K562 (cell line): ENCODE results near the gene ETDC. TPM values are rescaled to one million over a fixed set of nuclear protein-coding genes. Genes with fewer than 3 reads are reported as not detected.
"Not testable (repeated sequence)": the region's sequence is repeated elsewhere in the genome, so short reads cannot be mapped to it uniquely, and the experiment has no call there.

Experiments used
- ATAC-seq: fragments of 200-7000 bp; cut with Tn5 transposase; 3 replicates; pipeline ENCODE4 v1.9.1; 2020; ENCODE audit warnings: moderate library complexity
- BruUV-seq: library from RNA; stranded (reverse); fragments of 400-500 nt; replicated peaks from 2 replicates; lab custom pipeline; 2021; lab: Mats Ljungman, UMichigan
- CTCF ChIA-PET: fragments of 300-600 bp; formaldehyde crosslinking; extraction: SDS; loops from one replicate; lab custom pipeline; 2021; ENCODE audit warnings: low intra/inter-chr PET ratio; lab: Yijun Ruan, JAX
- POLR2A ChIA-PET: fragments of 300-600, 350-650 bp; sonication (Branson Sonifier 250); formaldehyde crosslinking; extraction: SDS; loops from one replicate; lab custom pipeline; 2021; ENCODE audit warnings: antibody characterized with exemption, inconsistent platforms; lab: Yijun Ruan, JAX
- DNase-seq, 4 experiments: peaks; one replicate each; pipeline versions ENCODE4 v3.0.0 to v3.0.0-alpha.2; 2011 to 2018; ENCODE audit warnings: low spot score in 3 of 4, mixed read lengths in 3 of 4; ENCODE audit errors: extremely low read depth in 1 of 4
- FAIRE-seq: peaks from 2 replicates; lab custom pipeline; 2011; peaks lifted over from hg19 to GRCh38; lab: Jason Lieb, UNC
- H2AFZ ChIP-seq: 2 replicates; pipeline ENCODE4 v1.6.0; 2011; ENCODE audit warnings: low read depth, low read length, control low read depth, inconsistent platforms
- H3K27ac ChIP-seq: fragments of 200-600 bp; 3 replicates; pipeline ENCODE4 v1.8.0; 2011; ENCODE audit warnings: low read depth, mild to moderate bottlenecking, control low read depth, inconsistent platforms, low read length, moderate library complexity, mixed read lengths; ENCODE audit errors: extremely low read depth
- H3K27me3 ChIP-seq, 2 experiments: fragments of 300-600 bp in 1 of 2; 2 replicates in 1 of 2; 3 replicates in 1 of 2; pipeline versions ENCODE4 v1.6.0 to v1.8.0; 2011; ENCODE audit warnings: inconsistent platforms in 2 of 2, low read length in 2 of 2, mild to moderate bottlenecking in 1 of 2, mixed read lengths in 1 of 2, moderate library complexity in 1 of 2; ENCODE audit not compliant: control insufficient read depth in 2 of 2, insufficient read depth in 2 of 2
- H3K36me3 ChIP-seq: fragments of 300-600 bp; 3 replicates; pipeline ENCODE4 v1.8.0; 2011; ENCODE audit warnings: mild to moderate bottlenecking, low read length, inconsistent platforms; ENCODE audit not compliant: control insufficient read depth, insufficient read depth
- H3K4me1 ChIP-seq, 2 experiments: fragments of 200-600 bp in 1 of 2; replicated peaks in 1 of 2; 2 replicates in 1 of 2; 3 replicates in 1 of 2; pipeline versions ENCODE4 v1.5.1 to v1.8.0; 2011; ENCODE audit warnings: inconsistent platforms in 2 of 2, low read length in 2 of 2, mild to moderate bottlenecking in 1 of 2, mixed read lengths in 1 of 2, moderate library complexity in 1 of 2; ENCODE audit not compliant: control insufficient read depth in 2 of 2, insufficient read depth in 2 of 2
- H3K4me2 ChIP-seq: 2 replicates; pipeline ENCODE4 v1.6.1; 2011; ENCODE audit warnings: low read length, control low read depth, inconsistent platforms, mixed read lengths; ENCODE audit not compliant: insufficient read depth
- H3K4me3 ChIP-seq: fragments of 200-600 bp; sonication (generic), shearing (Covaris generic); 2 replicates; pipeline ENCODE4 v1.5.1; 2016; ENCODE audit warnings: control low read depth, inconsistent platforms
- H3K79me2 ChIP-seq: fragments of 200-600 bp; 3 replicates; pipeline ENCODE4 v1.8.0; 2011; ENCODE audit warnings: low read length, inconsistent platforms; ENCODE audit not compliant: control insufficient read depth, insufficient read depth
- H3K9ac ChIP-seq, 2 experiments: 2 replicates each; pipeline versions ENCODE4 v1.6.0 to v1.6.1; 2011; ENCODE audit warnings: low read depth in 2 of 2, low read length in 2 of 2, control low read depth in 1 of 2, inconsistent platforms in 1 of 2, mild to moderate bottlenecking in 1 of 2, mixed read lengths in 1 of 2; ENCODE audit not compliant: insufficient read depth in 1 of 2
- H3K9me1 ChIP-seq: one replicate; pipeline ENCODE4 v1.6.0; 2011; ENCODE audit warnings: inconsistent platforms, mild to moderate bottlenecking, low read length, moderate library complexity; ENCODE audit not compliant: control insufficient read depth, insufficient read depth
- H3K9me3 ChIP-seq: replicated peaks from 2 replicates; pipeline ENCODE4 v1.5.1; 2011; ENCODE audit warnings: low read depth, low read length, inconsistent platforms; ENCODE audit not compliant: control insufficient read depth, insufficient read depth
- H4K20me1 ChIP-seq: replicated peaks from 2 replicates; pipeline ENCODE4 v1.6.1; 2011; ENCODE audit warnings: low read length, inconsistent platforms, mixed read lengths; ENCODE audit not compliant: control insufficient read depth, insufficient read depth
- BCOR ChIP-seq: fragments of 450-650 bp; IDR thresholded peaks from 2 replicates; pipeline ENCODE4 v1.6.1; 2016
- CBX1 ChIP-seq: sonication (generic); IDR thresholded peaks from 2 replicates; pipeline ENCODE4 v1.6.1; 2016; ENCODE audit warnings: antibody characterized with exemption, low read depth, mild to moderate bottlenecking
- KDM4B ChIP-seq, 2 experiments: fragments of 450-650 bp in 1 of 2; sonication (generic) in 1 of 2; IDR thresholded peaks; 2 replicates each; pipeline ENCODE4 v1.6.1; 2016 to 2017; ENCODE audit warnings: borderline replicate concordance in 2 of 2, antibody characterized with exemption in 1 of 2, low read depth in 1 of 2, mild to moderate bottlenecking in 1 of 2
- KDM5B ChIP-seq: fragments of 200-600 bp; sonication (generic); IDR thresholded peaks from 2 replicates; pipeline ENCODE4 v1.6.1; 2012; ENCODE audit warnings: low read depth, mild to moderate bottlenecking, moderate library complexity, low read length, control low read depth, inconsistent platforms; ENCODE audit not compliant: insufficient replicate concordance
- YBX1 ChIP-seq: fragments of 450-650 bp; IDR thresholded peaks from 2 replicates; pipeline ENCODE4 v1.7.1; 2016; ENCODE audit warnings: mild to moderate bottlenecking
- ZNF76 ChIP-seq: fragments of 250-450 bp; sonication (Bioruptor Pico); IDR thresholded peaks from 2 replicates; pipeline ENCODE4 v1.4.0; 2020; ENCODE audit warnings: mild to moderate bottlenecking, moderate library complexity, borderline replicate concordance
- WGBS: fragments of 100-300 bp; shearing (Covaris generic); methylation state at CpG from one replicate; pipeline ENCODE4 v1.1.6; 2016; ENCODE audit warnings: low coverage, mixed read lengths; ENCODE audit not compliant: insufficient coverage; ENCODE audit errors: missing lambda C conversion rate; 5-methylcytosine and 5-hydroxymethylcytosine counted together
- in situ Hi-C: fragments of 300-500 bp; cut with MboI; formaldehyde crosslinking; loops from 4 replicates; pipeline ENCODE4 v1.15.0; 2018; ENCODE audit warnings: inconsistent platforms, mixed read lengths
- intact Hi-C: fragments of 100-400 bp; cut with micrococcal nuclease; formaldehyde crosslinking; loops from 2 replicates; pipeline ENCODE4 v1.14.2; 2022
- polyA plus RNA-seq, 8 experiments: library from polyadenylated mRNA; depleted of rRNA in 4 of 8; stranded (reverse) in 5 of 8; unstranded in 3 of 8; fragments of >200 nt; fragmentation: Nextera tagmentation in 2 of 8; fragmentation: Illumina TruSeq in 1 of 8; extraction: Ambion mirVana in 2 of 8; extraction: Trizol in 1 of 8; gene quantifications; 2 replicates each; pipeline versions ENCODE4 v1.2.1 to v1.2.3, GENCODE V29; 2011 to 2014; ENCODE audit warnings: inconsistent platforms in 1 of 8, missing spikeins in 1 of 8
- total RNA-seq, 7 experiments: library from RNA; depleted of rRNA in 6 of 7; stranded (reverse); fragments of >200 nt in 6 of 7; fragmentation: Illumina TruSeq in 2 of 7; extraction: Trizol in 2 of 7; gene quantifications; 2 replicates each; pipeline versions ENCODE4 v1.2.1 to v1.2.3, GENCODE V29; 2011 to 2021; ENCODE audit warnings: low replicate concordance in 1 of 7
- TF ChIP-seq, protein P1 (sequence below): fragments of 450-650 bp; IDR thresholded peaks from 2 replicates; pipeline ENCODE4 v1.6.1; 2014; ENCODE audit warnings: low read depth, mild to moderate bottlenecking, moderate library complexity, borderline replicate concordance
- TF ChIP-seq, protein P2 (sequence below): fragments of 250-450 bp; sonication (Bioruptor Pico); IDR thresholded peaks from 2 replicates; pipeline ENCODE4 v1.4.0; 2020

ETDC gene
- total and polyA plus RNA-seq, 9 of the 15 experiments (the other 6 are each of a cell fraction or from before 2014, with no cell fraction given): not detected

DNA sequence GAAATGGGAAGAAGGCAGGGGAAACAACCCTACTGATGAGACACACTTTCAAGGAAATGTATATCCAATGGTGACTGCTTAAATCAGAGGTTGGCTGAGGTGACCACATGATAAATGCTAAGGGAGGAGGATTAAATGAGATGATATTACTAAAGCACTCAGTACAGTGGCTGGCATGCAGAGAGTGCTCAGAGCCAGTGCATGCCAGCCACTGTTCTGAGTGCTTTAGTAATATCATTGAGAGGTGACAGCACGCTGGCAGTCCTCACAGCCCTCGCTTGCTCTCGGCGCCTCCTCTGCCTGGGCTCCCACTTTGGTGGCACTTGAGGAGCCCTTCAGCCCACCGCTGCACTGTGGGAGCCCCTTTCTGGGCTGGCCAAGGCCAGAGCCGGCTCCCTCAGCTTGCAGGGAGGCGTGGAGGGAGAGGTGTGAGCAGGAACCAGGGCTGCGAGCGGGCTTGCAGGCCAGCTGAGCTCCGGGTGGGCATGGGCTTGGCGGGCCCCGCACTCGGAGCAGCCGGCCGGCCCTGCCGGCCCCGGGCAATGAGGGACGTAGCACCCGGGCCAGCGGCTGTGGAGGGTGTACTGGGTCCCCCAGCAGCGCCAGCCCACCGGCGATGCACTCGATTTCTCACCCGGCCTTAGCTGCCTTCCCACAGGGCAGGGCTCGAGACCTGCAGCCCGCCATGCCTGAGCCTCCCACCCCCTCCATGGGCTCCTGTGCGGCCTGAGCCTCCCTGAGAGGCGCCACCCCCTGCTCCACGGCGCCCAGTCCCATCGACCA is 15.9 kb downstream of the ETDC start:
- H3K4me1 ChIP-seq, H3K9ac ChIP-seq, H3K27me3 ChIP-seq, H3K79me2 ChIP-seq, H2AFZ ChIP-seq, H4K20me1 ChIP-seq, CTCF ChIA-PET, intact Hi-C loops, H3K9me3 ChIP-seq, H3K36me3 ChIP-seq, DNase-seq, H3K4me3 ChIP-seq, POLR2A ChIA-PET, H3K9me1 ChIP-seq, H3K27ac ChIP-seq, ATAC-seq, BruUV-seq, FAIRE-seq, in situ Hi-C loops, H3K4me2 ChIP-seq: not testable (repeated sequence)
- WGBS: 75% methylated on average over 6 of the region's 32 CpGs

DNA sequence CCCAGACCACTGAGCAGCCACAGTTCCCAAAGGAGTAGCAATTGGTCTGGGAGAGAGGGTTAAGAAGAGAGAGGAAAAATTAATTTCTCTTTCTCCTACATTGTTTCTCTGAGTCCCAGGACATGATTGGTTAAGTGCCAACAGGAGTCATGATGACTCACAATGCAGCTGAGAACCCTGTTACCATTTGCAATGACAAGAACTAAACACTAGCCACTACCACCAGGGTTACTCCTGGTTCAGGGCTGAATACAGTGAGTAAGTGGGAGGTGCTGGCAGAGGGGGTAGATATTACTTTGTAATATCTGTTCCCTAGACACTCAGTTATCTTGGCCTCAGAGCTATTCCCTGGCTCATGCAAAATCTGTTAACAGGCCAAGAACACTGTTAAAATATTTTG is 18.0 kb downstream of the ETDC start:
- in situ Hi-C loops: no loop called here
- Histone ChIP-seq H3K4me3 (no peak overlapping the region), H3K9me3 (no peaks in the 10 kb centered on the region; the same call in 1 of the 2 replicates), H3K27ac (no peak overlapping the region), H3K4me2 (no peak overlapping the region), H3K9me1 (no peaks in the 10 kb centered on the region), H3K27me3 (no peaks in the 10 kb centered on the region), H3K4me1 (no peaks in the 10 kb centered on the region), H3K79me2 (no peaks in the 10 kb centered on the region), H4K20me1 (no peaks in the 10 kb centered on the region), H3K36me3 (no peaks in the 10 kb centered on the region; the same call in 2 of the 3 replicates), H2AFZ (no peak overlapping the region), H3K9ac (no peak overlapping the region)
- POLR2A ChIA-PET: no interaction called here
- CTCF ChIA-PET: no interaction called here
- ATAC-seq (no peak), DNase-seq (no peak), FAIRE-seq (no peak)
- no TSS peak for BruUV-seq
- no peak for TF ChIP-seq YBX1
- TF ChIP-seq, protein P1, sequence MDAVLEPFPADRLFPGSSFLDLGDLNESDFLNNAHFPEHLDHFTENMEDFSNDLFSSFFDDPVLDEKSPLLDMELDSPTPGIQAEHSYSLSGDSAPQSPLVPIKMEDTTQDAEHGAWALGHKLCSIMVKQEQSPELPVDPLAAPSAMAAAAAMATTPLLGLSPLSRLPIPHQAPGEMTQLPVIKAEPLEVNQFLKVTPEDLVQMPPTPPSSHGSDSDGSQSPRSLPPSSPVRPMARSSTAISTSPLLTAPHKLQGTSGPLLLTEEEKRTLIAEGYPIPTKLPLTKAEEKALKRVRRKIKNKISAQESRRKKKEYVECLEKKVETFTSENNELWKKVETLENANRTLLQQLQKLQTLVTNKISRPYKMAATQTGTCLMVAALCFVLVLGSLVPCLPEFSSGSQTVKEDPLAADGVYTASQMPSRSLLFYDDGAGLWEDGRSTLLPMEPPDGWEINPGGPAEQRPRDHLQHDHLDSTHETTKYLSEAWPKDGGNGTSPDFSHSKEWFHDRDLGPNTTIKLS: no peak
- TF ChIP-seq BCOR: no peak
- TF ChIP-seq, protein P2, sequence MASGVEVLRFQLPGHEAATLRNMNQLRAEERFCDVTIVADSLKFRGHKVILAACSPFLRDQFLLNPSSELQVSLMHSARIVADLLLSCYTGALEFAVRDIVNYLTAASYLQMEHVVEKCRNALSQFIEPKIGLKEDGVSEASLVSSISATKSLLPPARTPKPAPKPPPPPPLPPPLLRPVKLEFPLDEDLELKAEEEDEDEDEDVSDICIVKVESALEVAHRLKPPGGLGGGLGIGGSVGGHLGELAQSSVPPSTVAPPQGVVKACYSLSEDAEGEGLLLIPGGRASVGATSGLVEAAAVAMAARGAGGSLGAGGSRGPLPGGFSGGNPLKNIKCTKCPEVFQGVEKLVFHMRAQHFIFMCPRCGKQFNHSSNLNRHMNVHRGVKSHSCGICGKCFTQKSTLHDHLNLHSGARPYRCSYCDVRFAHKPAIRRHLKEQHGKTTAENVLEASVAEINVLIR (CRISPR knock-in tag): no peak
- TF ChIP-seq ZNF76: no peak
- no peak for TF ChIP-seq CBX1
- TF ChIP-seq KDM4B (IDR thresholded peaks at IDR 0.05; ENCODE audit: borderline replicate concordance in 2 of 2, low read depth in 1 of 2): no peak
- TF ChIP-seq KDM5B: no peak
- intact Hi-C loops: no loop called here
